ENCODE measurements around the gene ITGA2B.

- TF ChIP-seq CTCF (conservative IDR thresholded peaks at IDR 0.05; ENCODE audit: low read depth, low read length) = no peak
- no peak for TF ChIP-seq EZH2phosphoT487 (IDR thresholded peaks at IDR 0.05; ENCODE audit: borderline replicate concordance, low read length)
Observed at GRCh38 chr17:44335968-44336367, 53.5 kb downstream of the ITGA2B start.

Data from PC-3 (cell line).